Measurements from ENCODE around the gene DEPDC1. TPM values are rescaled to one million over a fixed set of nuclear protein-coding genes. Genes with fewer than 3 reads are reported as not detected.

The DEPDC1 gene
- total and polyA plus RNA-seq, 2 experiments from 2014 or later, result 2.9 to 5.0 TPM

DNA sequence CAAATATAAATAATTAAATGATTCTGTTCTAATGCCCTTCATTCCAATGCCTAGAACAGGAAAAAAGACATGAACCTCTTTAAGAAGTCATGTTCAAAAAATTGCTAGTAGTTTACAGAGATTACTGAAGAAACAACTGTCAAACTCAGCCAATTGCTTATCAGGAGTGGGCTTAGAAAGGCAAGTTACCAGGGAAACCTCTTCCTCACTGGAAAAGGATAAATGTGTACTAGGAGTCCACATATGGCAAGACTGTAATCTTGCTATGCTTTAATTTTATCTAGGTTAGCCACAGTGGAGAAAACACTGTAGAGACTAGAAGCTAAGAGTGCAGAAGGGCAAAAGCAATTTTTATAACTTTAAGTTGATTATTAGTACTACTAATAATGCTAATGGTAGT, 42.1 kb upstream of the DEPDC1 start:
- Histone ChIP-seq H3K4me3 (no peak overlapping the region), H3K4me2 (no peak overlapping the region), H2AFZ (no peak overlapping the region), H3K79me2 (no peaks in the 10 kb centered on the region), H3K27me3 (no peaks in the 10 kb centered on the region), H3K36me3 (replicated peaks; ENCODE audit: insufficient read depth, low read depth) (no peaks in the 10 kb centered on the region), H3K4me1 (ENCODE audit: insufficient read depth) (no peaks in the 10 kb centered on the region), H3K9me2 (replicated peaks; ENCODE audit: insufficient read depth) (no peaks in the 10 kb centered on the region), H4K20me1 (ENCODE audit: insufficient read depth, poor library complexity, severe bottlenecking) (no peaks in the 10 kb centered on the region), H3K9me3 (ENCODE audit: low read depth) (no peaks in the 10 kb centered on the region), H3K27ac (no peak overlapping the region)
- no peak for DNase-seq (ENCODE audit: low spot score)
- TF ChIP-seq EZH2phosphoT487 (IDR thresholded peaks at IDR 0.05; ENCODE audit: low read depth, severe bottlenecking, unreplicated experiment), result no peak
- TF ChIP-seq, protein P1, sequence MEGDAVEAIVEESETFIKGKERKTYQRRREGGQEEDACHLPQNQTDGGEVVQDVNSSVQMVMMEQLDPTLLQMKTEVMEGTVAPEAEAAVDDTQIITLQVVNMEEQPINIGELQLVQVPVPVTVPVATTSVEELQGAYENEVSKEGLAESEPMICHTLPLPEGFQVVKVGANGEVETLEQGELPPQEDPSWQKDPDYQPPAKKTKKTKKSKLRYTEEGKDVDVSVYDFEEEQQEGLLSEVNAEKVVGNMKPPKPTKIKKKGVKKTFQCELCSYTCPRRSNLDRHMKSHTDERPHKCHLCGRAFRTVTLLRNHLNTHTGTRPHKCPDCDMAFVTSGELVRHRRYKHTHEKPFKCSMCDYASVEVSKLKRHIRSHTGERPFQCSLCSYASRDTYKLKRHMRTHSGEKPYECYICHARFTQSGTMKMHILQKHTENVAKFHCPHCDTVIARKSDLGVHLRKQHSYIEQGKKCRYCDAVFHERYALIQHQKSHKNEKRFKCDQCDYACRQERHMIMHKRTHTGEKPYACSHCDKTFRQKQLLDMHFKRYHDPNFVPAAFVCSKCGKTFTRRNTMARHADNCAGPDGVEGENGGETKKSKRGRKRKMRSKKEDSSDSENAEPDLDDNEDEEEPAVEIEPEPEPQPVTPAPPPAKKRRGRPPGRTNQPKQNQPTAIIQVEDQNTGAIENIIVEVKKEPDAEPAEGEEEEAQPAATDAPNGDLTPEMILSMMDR (IDR thresholded peaks at IDR 0.05; ENCODE audit: poor library complexity), result no peak

DNA sequence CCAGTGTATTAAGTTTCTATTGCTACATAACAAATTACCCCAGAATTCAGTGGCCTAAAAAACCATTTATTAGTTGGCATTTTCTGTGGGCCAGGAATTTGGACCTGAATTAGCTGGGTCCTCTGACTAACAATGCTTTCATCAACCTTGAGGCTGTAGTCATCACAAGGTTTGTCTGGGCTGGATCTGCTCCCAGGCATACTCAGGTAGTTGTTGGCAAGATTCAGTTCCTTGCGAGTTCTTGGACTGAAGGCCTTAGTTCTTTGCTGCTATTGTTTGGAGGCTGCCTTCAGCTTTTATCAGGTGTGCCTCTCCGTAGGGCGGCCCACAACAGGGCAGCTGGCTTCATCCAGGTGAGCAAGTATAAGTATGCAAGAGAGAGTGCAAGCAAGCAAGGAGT, 31.4 kb upstream of the DEPDC1 start:
- no peak for DNase-seq (ENCODE audit: low spot score)
- Histone ChIP-seq H3K4me2 (no peak overlapping the region), H3K27ac (no peak overlapping the region), H3K36me3 (replicated peaks; ENCODE audit: insufficient read depth, low read depth) (no peaks in the 10 kb centered on the region), H3K79me2 (no peaks in the 10 kb centered on the region), H3K9me3 (ENCODE audit: low read depth) (no peaks in the 10 kb centered on the region), H3K4me3 (no peak overlapping the region), H3K27me3 (no peaks in the 10 kb centered on the region), H2AFZ (no peak overlapping the region), H3K9me2 (replicated peaks; ENCODE audit: insufficient read depth) (no peaks in the 10 kb centered on the region), H3K4me1 (ENCODE audit: insufficient read depth) (no peaks in the 10 kb centered on the region), H4K20me1 (ENCODE audit: insufficient read depth, poor library complexity, severe bottlenecking) (no peaks in the 10 kb centered on the region)
- TF ChIP-seq, protein P1 (IDR thresholded peaks at IDR 0.05; ENCODE audit: poor library complexity), result no peak
- no peak for TF ChIP-seq EZH2phosphoT487 (IDR thresholded peaks at IDR 0.05; ENCODE audit: low read depth, severe bottlenecking, unreplicated experiment)
- TF ChIP-seq EZH2 (IDR thresholded peaks at IDR 0.05; ENCODE audit: borderline replicate concordance), result no peak
- WGBS (ENCODE audit: low lambda C conversion rate, missing lambda C conversion rate), result 87% methylated on average over 3 of the region's 3 CpGs

DNA sequence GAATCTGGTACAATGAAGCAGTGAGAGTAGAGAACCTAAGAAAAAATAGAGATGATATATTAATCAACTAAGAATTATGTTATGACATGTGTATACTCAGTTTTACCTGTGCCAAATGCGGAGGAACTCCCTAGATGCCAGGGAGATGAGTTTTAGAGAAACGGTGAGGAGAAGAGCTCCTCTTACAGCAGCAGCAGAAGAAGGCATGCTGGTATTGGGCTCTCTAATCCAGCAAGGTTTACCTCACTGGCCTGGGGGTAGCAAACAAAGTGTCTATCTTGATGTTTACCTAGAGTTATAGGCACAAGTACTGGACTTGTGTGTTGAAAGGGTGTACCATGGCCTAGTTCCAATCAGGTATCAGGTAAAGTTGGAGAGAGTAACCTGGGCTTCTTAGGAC, 28.9 kb upstream of the DEPDC1 start:
- no peaks in the 10 kb centered on the region for H3K79me2 ChIP-seq
- H3K36me3 ChIP-seq (replicated peaks; ENCODE audit: insufficient read depth, low read depth), result no peaks in the 10 kb centered on the region
- H3K4me2 ChIP-seq, result no peak overlapping the region
- H3K27me3 ChIP-seq, result no peaks in the 10 kb centered on the region
- H2AFZ ChIP-seq, result no peak overlapping the region
- H3K27ac ChIP-seq, result no peak overlapping the region
- no peaks in the 10 kb centered on the region for H3K4me1 ChIP-seq (ENCODE audit: insufficient read depth)
- H3K9me3 ChIP-seq (ENCODE audit: low read depth), result no peaks in the 10 kb centered on the region
- TF ChIP-seq, protein P1 (IDR thresholded peaks at IDR 0.05; ENCODE audit: poor library complexity), result no peak
- TF ChIP-seq EZH2 (IDR thresholded peaks at IDR 0.05; ENCODE audit: borderline replicate concordance), result no peak
- no peak for TF ChIP-seq EZH2phosphoT487 (IDR thresholded peaks at IDR 0.05; ENCODE audit: low read depth, severe bottlenecking, unreplicated experiment)
- no peaks in the 10 kb centered on the region for H3K9me2 ChIP-seq (replicated peaks; ENCODE audit: insufficient read depth)
- no peak for DNase-seq (ENCODE audit: low spot score)
- WGBS (ENCODE audit: low lambda C conversion rate, missing lambda C conversion rate), result 90% methylated on average over 2 of the region's 2 CpGs
- H4K20me1 ChIP-seq (ENCODE audit: insufficient read depth, poor library complexity, severe bottlenecking), result no peaks in the 10 kb centered on the region
- no peak overlapping the region for H3K4me3 ChIP-seq

DNA sequence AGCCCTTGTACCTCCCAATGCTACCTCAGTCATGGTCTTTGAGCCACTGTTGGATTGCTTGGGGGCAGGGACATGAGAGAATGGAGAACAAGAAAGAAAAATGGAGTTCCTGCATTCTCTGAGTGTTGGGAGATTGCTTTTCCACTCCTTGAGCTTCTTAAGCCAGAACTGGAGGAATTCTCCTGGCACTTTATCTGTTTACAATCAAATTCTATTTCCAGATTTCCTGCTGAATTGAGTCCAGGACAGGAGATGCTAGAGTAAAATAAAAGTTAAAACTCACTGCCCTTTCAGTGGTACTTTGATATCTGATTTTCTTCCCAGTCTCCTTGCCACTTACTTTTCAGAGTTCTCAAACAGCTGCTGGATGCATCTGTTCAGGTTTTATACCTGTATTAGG, 24.4 kb upstream of the DEPDC1 start:
- H3K9me3 ChIP-seq (ENCODE audit: low read depth), result no peaks in the 10 kb centered on the region
- DNase-seq (ENCODE audit: low spot score), result no peak
- no peak overlapping the region for H3K4me2 ChIP-seq
- H2AFZ ChIP-seq, result no peak overlapping the region
- no peaks in the 10 kb centered on the region for H4K20me1 ChIP-seq (ENCODE audit: insufficient read depth, poor library complexity, severe bottlenecking)
- TF ChIP-seq, protein P1 (IDR thresholded peaks at IDR 0.05; ENCODE audit: poor library complexity), result no peak
- no peak for TF ChIP-seq EZH2 (IDR thresholded peaks at IDR 0.05; ENCODE audit: borderline replicate concordance)
- TF ChIP-seq EZH2phosphoT487 (IDR thresholded peaks at IDR 0.05; ENCODE audit: low read depth, severe bottlenecking, unreplicated experiment), result no peak
- peak overlapping the region; percentile 1 for H3K27ac ChIP-seq
- H3K4me3 ChIP-seq, result no peak overlapping the region
- no peaks in the 10 kb centered on the region for H3K4me1 ChIP-seq (ENCODE audit: insufficient read depth)
- no peaks in the 10 kb centered on the region for H3K79me2 ChIP-seq
- no peaks in the 10 kb centered on the region for H3K9me2 ChIP-seq (replicated peaks; ENCODE audit: insufficient read depth)
- H3K27me3 ChIP-seq, result no peaks in the 10 kb centered on the region
- H3K36me3 ChIP-seq (replicated peaks; ENCODE audit: insufficient read depth, low read depth), result no peaks in the 10 kb centered on the region
